Endometrial microvascular endothelial cells (primary cell): Measurements from ENCODE around the gene RPS6KL1. TPM values are rescaled to one million over a fixed set of nuclear protein-coding genes. Genes with fewer than 3 reads are reported as not detected.

Experiments used
- in situ Hi-C: cut with HindIII; loops from 2 replicates; pipeline ENCODE4 v1.10.0; 2017; ENCODE audit warnings: low sequenced_read_pairs, low pct_unique_long_range_greater_than_20kb; ENCODE audit errors: inconsistent ontology term
- total RNA-seq: library from RNA; depleted of rRNA; stranded (reverse); fragments of >200 nt; gene quantifications from one replicate; pipeline ENCODE4 v1.2.3, GENCODE V29; 2015; ENCODE audit errors: inconsistent ontology term

The RPS6KL1 gene
- total RNA-seq, 1 donor from 2014 or later: 25.0 TPM

DNA sequence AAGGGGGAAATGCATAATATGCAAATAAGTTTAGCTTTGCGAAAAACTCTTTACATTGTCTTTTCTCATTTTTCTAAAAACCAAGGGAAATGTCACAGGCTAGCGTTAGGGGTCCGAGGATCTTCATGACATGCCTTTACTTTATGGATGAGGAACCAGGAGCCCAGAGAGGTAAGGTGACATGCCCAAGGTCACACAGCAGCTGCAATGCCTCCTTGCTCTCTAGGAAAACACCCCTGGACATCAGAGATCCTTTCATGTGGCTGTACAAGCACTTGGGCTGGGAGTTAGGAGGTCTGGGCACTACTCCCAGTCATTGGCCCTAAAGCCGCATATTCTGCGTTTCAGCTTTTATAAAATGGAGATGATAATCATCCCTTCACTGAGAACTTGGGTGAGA lies 47.9 kb downstream of the RPS6KL1 start:
- in situ Hi-C loops: no loop called here

DNA sequence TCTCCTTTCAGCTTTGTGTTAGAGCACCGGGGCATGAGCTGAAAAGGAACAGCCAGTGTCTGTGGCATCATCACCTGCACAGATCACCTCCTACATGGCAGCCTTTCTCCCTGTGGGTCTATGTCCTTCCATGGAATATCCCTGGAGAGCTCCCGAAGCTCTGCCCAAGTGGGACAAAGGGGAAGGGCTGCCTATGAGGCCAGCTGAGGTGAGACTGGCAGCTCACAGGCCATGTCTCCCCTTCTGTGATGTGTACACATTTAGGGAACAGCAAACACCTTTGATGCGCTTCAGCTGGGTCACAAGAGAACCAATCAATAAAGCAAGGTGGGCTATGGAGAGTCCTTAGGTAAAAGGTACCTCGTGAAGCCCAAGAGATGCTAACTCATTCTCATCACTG lies 51.2 kb downstream of the RPS6KL1 start:
- in situ Hi-C loops: loop anchor here (25.0 kb wide), 1 partner anchor 210 kb away; no protein-coding TSS in a partner anchor

DNA sequence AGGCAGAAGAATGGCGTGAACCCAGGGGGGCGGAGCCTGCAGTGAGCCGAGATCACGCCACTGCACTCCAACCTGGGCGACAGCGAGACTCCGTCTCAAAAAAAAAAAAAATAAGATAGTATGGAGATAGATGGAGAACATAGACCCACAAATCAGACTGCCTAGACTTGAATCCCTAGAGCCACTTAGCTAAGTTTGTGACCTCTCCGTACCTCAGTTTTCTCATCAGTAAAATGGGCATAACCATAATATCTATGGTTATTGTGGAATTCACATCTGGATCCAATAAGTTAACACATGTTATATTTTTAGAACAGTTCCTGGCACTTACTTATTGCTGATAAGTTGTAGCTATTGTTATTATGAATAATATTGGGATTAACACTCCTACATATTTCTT lies 54.3 kb downstream of the RPS6KL1 start:
- in situ Hi-C loops: loop anchor here (25.0 kb wide), 1 partner anchor 206 kb away; no protein-coding TSS in a partner anchor

DNA sequence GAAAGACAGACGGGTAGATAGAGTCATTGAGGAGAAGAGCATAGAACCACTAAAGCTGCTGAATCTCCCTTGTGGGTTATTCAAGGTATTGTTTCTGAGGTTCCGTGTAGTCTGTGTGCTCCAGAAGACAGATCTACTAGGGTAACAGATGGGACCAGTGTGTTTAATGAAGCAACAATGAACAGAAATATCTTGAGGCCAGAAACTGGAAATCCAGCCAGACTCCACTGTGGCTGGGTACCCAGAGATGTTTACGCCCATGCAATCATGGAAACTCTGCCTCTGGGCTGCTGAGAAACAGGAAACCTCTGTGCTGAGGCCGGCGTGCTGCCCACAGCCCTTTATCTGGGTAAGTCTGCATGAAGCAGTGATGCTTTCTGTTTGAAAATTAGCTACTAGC lies 55.4 kb downstream of the RPS6KL1 start:
- in situ Hi-C loops: loop anchor here (25.0 kb wide), 1 partner anchor 205 kb away; no protein-coding TSS in a partner anchor

DNA sequence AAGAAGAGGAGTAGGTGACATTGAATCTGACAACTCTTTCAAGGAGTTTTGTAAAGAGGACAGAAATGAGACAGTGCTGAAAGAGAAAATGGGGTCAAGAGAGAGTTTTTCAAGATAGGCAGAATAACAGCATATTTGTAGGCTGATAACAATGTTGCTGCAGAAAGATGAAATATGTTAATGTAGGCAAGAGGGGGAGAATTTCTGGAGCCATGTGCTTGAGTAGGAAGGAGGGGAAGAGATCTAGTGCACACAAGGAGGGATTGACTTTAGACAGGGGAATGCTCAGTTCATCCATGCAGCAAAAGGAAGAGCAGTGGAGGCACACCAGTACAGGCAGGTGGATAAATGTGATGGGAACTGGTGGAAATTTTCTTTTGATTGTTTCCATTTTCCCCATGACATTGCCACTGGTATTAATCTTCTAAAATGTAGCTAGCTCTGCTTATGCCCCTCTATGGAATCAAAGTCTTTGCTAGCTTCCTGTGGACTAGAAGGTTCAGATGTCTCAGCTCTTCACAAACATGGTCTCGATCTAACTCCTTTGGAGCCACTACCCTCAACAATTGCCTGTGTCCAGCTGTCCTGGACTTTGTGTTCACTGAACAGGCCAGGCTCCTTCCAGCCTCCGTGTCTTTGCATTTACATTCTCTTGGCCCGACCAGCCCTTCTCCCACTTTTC lies 56.2 kb downstream of the RPS6KL1 start:
- in situ Hi-C loops: loop anchor here (25.0 kb wide), 1 partner anchor 205 kb away; no protein-coding TSS in a partner anchor

DNA sequence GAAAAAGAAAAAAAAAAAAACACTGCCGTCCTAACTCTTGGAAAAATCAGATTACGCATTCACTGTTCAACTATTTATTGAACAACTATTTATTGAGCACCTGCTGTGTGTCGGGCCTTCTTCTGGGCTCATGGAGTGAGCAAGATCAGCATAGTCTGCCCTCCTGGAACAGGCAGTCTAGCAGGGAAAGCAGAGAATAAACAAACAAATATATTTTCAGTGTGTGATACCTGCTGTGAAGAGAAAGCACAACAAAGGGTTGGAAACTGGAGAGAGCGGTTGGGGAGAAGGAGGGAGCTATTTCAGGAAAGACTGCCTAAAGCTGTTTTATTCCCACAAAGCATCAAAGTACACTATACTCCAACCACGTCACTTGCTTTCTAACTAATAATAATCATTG lies 57.9 kb downstream of the RPS6KL1 start:
- in situ Hi-C loops: loop anchor here (25.0 kb wide), 1 partner anchor 203 kb away; no protein-coding TSS in a partner anchor

DNA sequence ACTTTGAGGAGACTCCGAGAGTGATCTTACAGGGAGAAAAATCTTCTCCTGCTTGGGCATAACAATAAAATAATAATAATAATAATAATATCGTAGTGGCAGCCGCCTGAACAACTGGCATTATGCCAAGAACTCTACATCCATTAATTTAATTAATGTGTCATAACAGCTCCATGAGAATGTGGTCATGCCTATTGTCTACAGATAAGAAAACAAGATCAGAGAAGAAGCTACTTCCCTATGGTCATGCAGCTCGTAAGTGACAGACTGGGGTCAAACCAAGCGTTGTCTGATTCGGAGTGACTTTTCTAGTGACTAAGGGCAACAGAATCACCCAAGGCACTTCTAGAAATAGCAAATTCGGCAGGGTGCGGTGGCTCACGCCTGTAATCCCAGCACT lies 58.9 kb downstream of the RPS6KL1 start:
- in situ Hi-C loops: loop anchor here (25.0 kb wide), 1 partner anchor 202 kb away; no protein-coding TSS in a partner anchor

DNA sequence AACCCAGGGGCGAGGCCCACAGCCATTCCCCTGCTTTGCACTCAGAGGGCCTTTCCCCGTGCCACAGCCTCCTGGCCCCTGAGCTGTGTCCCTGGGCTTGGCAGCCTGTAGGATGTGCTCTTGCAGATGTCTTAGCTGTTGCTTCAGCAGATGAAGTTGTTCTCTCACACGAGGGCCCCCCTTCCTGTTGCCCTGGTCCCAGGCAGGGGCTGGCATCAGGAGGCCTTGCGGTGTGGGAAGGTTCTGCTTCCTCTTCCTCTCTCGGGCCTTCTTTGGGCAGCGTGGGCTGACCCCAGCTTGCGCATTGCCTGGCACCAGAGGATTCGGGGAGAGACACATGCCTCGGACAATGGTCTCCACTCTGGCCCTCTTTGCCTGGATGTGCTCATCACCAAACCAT lies 59.8 kb downstream of the RPS6KL1 start:
- in situ Hi-C loops: loop anchor here (25.0 kb wide), 1 partner anchor 201 kb away; no protein-coding TSS in a partner anchor

DNA sequence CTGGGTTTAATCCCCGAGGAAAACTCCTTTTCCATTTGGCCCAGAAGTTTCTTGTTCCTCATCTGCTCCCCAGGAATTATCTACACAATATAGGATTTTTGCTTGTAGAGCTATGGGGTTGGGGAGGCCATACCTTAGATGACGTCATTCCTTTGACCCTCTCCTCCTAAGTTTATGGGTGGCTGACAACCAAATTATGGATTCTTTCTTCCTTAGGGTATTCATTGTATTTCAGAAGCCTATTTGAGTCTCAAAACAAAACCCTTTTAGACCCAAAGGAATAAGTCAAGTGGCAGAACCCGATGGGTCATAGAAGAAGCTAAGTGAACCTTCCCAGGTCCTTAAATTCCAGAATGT lies 61.3 kb downstream of the RPS6KL1 start:
- in situ Hi-C loops: loop anchor here (25.0 kb wide), 1 partner anchor 199 kb away; no protein-coding TSS in a partner anchor

DNA sequence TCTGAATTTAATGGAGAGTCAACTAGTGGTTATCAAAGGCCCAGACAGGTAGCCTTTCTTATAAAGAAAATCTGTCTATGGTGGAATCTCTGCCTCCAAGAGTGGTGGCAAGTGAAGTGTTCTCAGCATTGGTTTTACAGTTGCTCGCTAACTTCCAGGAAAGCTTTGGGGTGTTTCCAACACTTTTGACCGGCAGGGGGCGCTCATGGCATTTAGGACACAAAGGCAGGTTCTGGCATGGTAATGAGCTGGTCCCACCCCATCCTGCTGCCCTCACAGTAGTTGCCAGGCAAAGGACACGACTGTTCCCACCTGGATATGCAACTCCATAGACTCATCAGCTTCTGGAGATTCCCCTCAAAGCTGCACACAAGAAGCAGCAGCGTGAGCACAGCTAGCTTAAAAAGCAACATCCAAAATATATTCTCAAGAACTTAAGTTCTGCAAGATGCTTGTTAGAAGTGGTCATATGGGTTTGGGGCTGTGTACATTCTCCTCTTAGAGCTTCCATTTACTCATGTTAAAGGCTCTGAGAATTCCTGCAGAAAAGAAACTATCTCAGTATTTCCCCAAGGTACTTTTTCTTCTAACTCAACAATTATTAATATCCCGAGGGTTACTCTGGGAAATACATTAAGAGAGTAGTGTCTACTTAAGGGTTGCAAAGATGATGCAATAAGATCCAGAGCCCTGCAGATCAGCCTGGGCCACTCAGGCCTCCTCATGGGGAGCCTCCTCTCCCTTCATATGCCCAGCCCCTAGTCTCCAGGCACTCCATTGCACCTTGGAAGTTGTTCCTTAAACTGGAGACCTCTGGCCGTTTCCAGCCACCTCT lies 61.9 kb downstream of the RPS6KL1 start:
- in situ Hi-C loops: loop anchor here (25.0 kb wide), 1 partner anchor 199 kb away; no protein-coding TSS in a partner anchor

DNA sequence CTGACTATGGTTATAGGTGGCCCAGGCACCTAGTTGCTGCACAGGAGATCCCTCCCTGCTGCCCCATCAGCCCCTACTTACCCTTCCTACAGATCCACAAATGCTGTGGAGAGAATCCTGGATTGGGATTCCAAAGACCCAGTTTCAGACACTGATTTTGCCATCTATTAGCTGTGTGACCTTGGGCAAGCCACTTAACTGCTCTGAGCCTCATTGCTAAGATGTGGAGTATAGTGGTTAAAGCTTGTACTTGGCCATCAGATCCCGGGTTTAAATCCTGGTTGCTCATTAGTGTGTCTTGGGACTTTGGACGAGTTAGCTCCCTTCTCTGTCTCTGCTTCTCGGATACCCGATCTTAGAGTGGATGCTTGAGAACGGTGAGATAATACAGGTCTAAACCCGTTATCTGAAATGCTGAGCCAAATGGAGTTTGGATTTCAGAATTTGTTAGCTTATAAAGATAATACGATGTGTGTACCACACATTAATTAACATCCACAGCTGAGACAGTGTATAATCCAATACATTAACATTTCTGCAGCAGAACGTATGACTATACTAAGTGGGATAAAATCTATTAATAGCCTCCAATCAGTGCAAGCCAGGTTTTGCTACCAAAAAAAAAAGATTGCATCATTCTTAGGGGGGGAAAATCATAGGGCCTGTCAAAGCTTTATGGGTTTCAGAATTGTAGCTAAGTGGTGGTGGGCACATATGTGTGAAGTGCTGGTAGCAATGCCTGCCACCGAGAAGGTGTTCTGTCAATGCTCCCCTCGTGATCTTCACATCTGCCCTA lies 63.1 kb downstream of the RPS6KL1 start:
- in situ Hi-C loops: loop anchor here (25.0 kb wide), 1 partner anchor 198 kb away; no protein-coding TSS in a partner anchor

DNA sequence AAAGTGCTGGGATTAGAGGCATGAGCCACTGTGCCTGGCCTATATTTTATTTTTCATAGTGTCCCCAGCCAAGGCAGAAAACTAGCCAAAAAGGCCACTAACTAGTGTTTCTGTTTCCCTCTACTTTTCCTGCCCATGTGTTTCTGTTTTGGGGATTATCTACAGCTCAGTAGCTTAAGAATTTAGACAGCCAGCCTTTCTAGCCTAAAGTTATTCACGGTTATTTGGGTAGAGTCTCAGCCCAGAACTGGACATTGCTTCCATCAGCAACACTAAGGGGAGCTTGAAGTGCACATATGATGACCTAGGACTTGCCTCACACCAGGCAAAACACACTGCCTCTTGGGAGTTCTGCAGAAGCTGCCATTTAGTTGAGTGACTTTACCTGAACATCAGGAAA lies 65.0 kb downstream of the RPS6KL1 start:
- in situ Hi-C loops: loop anchor here (25.0 kb wide), 1 partner anchor 196 kb away; no protein-coding TSS in a partner anchor

DNA sequence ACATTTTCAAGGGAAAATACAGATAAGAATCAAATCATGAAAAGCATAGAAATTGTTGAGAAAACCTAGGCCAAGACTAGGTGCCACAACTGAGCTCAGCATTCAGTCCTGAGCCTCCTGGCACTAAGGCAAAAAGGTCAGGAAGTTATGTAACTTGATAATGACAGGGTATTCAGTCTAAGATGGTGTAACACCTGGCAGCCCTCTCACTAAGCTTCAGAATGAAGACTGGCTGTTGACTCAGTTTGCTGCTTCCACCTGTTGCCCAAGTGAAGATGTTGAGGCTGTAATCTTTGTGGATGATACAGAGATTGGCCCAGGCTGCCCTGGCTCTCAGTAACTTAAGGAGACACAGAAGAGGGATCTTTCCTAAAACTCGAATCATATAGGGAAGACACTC lies 66.7 kb downstream of the RPS6KL1 start:
- in situ Hi-C loops: loop anchor here (25.0 kb wide), 1 partner anchor 194 kb away; no protein-coding TSS in a partner anchor

DNA sequence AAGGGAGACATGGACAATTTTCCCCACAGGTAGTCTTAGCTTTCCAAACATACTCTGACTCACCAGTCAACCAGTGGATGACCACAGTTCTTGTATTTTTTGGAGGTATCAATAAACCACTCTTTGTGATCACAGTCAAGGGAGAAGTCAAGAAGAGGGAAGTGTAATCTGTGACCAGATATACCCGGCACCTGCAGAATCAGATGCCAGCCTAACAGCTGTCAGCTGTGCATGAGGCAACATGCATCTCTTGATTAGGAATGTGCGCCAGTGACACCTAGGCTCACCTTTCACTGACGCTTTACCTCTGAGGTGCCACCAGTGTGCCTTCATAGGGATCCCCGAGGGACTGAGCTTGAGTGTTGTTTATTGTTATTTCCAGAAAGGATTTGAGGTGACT lies 67.1 kb downstream of the RPS6KL1 start:
- in situ Hi-C loops: loop anchor here (25.0 kb wide), 1 partner anchor 194 kb away; no protein-coding TSS in a partner anchor

DNA sequence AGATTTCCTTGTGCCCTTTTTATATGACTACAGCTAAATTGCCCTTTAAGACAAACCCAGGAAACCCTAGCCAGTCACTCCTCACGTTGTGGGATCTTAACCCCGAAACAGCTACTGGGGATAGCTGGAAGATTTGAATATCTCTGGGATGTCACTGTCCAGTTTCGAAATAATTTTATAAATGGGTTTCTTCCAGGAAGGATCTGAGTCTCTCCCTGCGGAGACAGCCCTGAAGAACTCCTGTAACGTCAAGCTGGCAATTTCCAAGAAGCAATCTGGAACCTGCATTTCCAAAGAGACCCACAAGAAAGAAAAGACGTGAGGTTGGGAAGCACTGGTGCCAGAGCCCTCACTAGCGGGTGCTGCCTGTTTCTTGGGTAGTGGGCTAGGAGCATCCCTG lies 68.0 kb downstream of the RPS6KL1 start:
- in situ Hi-C loops: loop anchor here (25.0 kb wide), 1 partner anchor 193 kb away; no protein-coding TSS in a partner anchor
